ENCODE results near the gene ANO7.

DNA sequence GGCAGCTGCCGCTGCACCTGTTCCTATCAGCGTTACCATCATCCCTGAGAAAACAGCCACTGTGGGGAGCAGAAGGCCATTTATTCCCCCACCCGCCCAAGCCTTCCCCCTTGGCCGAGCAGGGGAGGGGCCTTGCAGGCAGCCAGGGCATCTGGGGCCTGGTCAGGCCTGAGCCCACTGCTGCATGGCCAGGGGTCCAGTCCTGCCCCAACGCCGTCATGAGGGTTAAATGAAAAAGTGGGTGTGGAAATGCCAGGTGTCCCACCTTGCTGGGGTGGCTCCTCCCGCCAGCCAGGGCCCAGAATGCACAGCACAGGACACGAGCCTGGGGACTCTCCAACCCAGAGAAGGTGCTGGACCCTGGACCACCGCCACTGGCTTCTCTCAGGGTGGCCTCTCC, 14.2 kb downstream of the ANO7 start:
- TF ChIP-seq, protein P1, sequence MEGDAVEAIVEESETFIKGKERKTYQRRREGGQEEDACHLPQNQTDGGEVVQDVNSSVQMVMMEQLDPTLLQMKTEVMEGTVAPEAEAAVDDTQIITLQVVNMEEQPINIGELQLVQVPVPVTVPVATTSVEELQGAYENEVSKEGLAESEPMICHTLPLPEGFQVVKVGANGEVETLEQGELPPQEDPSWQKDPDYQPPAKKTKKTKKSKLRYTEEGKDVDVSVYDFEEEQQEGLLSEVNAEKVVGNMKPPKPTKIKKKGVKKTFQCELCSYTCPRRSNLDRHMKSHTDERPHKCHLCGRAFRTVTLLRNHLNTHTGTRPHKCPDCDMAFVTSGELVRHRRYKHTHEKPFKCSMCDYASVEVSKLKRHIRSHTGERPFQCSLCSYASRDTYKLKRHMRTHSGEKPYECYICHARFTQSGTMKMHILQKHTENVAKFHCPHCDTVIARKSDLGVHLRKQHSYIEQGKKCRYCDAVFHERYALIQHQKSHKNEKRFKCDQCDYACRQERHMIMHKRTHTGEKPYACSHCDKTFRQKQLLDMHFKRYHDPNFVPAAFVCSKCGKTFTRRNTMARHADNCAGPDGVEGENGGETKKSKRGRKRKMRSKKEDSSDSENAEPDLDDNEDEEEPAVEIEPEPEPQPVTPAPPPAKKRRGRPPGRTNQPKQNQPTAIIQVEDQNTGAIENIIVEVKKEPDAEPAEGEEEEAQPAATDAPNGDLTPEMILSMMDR (IDR thresholded peaks at IDR 0.05), result no peak
- TF ChIP-seq POLR2AphosphoS5 (IDR thresholded peaks at IDR 0.05; ENCODE audit: low read depth, low read length) (no peak), SIN3A (IDR thresholded peaks at IDR 0.05; ENCODE audit: borderline replicate concordance, insufficient read depth, low read depth, low read length) (no peak)
- TF ChIP-seq, protein P2, sequence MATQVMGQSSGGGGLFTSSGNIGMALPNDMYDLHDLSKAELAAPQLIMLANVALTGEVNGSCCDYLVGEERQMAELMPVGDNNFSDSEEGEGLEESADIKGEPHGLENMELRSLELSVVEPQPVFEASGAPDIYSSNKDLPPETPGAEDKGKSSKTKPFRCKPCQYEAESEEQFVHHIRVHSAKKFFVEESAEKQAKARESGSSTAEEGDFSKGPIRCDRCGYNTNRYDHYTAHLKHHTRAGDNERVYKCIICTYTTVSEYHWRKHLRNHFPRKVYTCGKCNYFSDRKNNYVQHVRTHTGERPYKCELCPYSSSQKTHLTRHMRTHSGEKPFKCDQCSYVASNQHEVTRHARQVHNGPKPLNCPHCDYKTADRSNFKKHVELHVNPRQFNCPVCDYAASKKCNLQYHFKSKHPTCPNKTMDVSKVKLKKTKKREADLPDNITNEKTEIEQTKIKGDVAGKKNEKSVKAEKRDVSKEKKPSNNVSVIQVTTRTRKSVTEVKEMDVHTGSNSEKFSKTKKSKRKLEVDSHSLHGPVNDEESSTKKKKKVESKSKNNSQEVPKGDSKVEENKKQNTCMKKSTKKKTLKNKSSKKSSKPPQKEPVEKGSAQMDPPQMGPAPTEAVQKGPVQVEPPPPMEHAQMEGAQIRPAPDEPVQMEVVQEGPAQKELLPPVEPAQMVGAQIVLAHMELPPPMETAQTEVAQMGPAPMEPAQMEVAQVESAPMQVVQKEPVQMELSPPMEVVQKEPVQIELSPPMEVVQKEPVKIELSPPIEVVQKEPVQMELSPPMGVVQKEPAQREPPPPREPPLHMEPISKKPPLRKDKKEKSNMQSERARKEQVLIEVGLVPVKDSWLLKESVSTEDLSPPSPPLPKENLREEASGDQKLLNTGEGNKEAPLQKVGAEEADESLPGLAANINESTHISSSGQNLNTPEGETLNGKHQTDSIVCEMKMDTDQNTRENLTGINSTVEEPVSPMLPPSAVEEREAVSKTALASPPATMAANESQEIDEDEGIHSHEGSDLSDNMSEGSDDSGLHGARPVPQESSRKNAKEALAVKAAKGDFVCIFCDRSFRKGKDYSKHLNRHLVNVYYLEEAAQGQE (IDR thresholded peaks at IDR 0.05; ENCODE audit: insufficient read depth in 1 of 2, low read depth in 2 of 2, low read length in 1 of 2), result no peak
